SIG-M5 treated with dmso at 0.1 percent for 504 hours (cell line): ENCODE data around the gene NBPF19.
A peak's percentile ranks its signal among the peaks of the same experiment; 100 is the strongest.
"Not testable (repeated sequence)": the region's sequence is repeated elsewhere in the genome, so short reads cannot be mapped to it uniquely, and the experiment has no call there.

ENCODE experiments used
- DNase-seq: peaks from one replicate; lab custom pipeline; 2025; ENCODE audit not compliant: unreplicated experiment; lab: John Stamatoyannopoulos, UW

The NBPF19 gene, protein sequence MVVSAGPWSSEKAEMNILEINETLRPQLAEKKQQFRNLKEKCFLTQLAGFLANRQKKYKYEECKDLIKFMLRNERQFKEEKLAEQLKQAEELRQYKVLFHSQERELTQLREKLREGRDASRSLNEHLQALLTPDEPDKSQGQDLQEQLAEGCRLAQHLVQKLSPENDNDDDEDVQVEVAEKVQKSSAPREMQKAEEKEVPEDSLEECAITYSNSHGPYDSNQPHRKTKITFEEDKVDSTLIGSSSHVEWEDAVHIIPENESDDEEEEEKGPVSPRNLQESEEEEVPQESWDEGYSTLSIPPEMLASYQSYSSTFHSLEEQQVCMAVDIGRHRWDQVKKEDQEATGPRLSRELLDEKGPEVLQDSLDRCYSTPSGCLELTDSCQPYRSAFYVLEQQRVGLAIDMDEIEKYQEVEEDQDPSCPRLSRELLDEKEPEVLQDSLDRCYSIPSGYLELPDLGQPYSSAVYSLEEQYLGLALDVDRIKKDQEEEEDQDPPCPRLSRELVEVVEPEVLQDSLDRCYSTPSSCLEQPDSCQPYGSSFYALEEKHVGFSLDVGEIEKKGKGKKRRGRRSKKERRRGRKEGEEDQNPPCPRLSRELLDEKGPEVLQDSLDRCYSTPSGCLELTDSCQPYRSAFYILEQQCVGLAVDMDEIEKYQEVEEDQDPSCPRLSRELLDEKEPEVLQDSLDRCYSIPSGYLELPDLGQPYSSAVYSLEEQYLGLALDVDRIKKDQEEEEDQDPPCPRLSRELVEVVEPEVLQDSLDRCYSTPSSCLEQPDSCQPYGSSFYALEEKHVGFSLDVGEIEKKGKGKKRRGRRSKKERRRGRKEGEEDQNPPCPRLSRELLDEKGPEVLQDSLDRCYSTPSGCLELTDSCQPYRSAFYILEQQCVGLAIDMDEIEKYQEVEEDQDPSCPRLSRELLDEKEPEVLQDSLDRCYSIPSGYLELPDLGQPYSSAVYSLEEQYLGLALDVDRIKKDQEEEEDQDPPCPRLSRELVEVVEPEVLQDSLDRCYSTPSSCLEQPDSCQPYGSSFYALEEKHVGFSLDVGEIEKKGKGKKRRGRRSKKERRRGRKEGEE (N-terminal part only)

DNA sequence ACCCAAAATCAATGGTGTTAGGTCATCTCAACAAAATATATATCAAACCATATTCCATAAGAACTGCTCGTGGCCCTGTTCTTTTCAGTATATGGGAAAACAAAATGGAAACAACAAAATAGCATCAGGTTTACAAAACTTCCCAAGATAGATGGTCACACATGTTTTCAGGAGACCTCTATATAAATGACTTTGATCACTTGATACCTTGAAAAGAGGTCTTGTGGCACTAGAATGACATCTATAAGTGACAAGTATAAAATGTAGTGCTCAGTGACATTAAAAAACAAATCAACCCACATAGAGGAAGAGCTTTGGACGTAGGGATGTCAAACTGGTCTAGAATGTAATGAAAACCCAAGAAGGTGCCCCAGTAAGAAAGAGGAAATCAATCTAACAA lies at the start of gene NBPF19:
TSS of gene NBPF19 (plus strand) at position 301 of the 400 bp plus-strand sequence. CDS start 888 bp downstream, outside the sequence.
- not testable (repeated sequence) for DNase-seq

DNA sequence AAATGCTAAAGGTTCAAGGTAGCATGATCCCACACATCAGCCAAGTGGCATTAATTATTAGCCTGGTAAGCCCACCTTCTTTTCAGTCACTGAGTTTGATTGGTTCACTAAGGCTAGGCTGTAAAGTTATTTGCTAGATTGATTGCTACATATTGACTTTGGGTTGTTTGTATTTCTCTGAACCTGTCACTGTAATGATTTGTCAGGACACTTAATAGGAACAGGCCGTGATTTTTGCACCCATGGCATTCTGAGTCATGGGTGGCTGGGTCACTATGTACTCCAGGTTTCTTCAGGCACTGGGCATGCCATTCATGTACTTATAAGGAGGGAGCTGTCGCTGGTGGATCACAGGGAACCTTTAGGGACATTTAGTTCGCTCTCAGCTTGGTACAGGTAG lies 46.5 kb upstream of the NBPF19 start:
- DNase-seq, result not testable (repeated sequence)

DNA sequence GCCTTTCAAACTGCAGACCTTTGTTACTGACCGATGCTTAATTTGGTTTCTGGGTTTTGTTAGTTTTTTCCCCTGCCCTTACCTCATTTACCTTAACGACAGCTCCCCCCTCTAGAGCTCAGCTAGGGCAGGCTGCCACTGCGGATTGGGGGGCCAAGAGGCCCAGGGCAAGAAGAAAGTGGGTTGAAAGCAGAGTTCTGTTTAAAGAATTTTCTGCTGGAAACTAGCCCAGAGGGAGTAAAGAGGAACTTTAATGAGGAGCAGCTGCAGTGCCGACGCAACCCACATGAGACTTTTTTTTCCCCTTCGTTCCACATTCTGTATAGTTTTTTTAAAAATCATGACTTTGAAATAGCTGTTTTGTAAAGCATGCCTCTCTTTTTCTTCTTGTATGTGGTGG lies 29.4 kb upstream of the NBPF19 start:
- DNase-seq, result peak; percentile 53

DNA sequence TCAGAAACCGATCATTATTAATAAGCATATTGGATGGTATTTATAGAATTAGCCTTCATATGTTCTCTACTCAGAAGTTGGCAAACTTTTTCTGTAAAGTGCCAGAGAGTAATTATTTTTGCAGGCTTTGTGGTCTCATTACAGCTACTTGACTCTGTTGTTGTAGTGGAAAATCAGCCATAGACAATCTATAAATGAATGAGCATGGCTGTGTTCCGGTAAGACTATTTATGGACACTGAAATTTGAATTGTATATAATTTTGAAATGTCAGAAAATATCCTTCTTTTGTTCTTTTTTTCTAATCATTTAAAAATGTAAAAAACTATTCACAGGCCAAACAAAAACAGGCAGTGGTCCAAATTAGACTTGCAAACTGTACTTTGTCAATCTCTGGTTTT lies 22.6 kb upstream of the NBPF19 start:
- not testable (repeated sequence) for DNase-seq

DNA sequence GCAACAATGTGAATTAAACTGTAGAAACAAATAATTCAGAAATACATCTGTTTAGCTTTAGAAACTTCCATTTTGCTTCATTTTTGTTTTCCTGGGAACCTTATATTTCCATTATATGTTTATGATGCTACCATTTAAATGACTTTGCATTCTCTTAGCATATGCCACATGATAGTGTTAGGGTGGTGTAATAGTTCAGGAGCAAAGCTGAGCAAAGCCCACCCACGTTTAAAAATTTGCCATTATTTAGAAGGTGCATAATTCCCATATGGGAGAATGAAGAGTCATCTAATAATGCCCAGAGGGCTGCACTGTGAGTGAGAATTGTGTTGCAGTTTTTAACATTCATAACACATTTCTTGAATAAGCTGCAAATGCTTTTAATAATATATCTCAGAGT lies 22.2 kb upstream of the NBPF19 start:
- DNase-seq, result not testable (repeated sequence)

DNA sequence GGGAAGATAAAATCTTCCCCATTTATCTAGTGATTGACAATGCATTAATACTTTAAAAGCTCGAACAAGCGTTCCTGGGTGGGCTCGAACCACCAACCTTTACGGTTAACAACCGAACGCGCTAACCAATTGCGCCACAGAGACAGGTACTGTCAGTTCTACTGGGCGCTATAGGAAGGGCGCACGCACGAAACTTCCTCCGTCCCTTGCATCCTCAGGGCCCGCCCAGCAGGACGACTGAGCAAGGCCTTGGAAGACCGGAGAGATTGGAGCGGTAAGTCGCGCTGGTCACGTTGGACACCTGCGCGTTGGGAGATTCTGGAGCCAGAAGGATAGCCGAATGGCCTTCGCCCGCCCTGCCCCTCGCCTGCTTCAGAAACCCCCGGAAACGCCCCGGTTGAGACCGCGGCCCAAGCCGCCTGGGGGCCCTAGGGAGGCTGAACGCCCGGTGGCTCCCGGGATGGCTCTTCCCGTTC lies 83.5 kb downstream of the NBPF19 start:
- not testable (repeated sequence) for DNase-seq

DNA sequence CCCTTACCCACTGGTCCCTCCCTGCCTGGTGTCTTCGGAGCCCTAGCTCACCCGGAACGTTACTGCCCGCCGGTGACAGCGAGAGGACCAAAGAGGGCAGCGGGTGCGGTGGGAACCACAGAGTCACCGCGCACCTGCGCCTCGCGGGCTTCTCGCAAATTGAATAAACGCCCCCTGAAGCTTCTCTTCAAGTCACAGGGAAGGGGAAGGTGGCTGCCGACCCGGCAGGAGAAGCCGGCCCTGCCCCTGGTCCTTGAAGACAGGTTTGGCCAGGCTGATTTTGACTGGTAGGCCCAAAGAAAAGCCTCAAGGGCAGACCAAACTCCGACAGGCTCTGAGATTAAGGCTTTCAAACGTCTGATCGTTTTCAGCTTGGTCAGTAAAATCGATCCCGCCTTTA lies 87.0 kb downstream of the NBPF19 start:
- not testable (repeated sequence) for DNase-seq

DNA sequence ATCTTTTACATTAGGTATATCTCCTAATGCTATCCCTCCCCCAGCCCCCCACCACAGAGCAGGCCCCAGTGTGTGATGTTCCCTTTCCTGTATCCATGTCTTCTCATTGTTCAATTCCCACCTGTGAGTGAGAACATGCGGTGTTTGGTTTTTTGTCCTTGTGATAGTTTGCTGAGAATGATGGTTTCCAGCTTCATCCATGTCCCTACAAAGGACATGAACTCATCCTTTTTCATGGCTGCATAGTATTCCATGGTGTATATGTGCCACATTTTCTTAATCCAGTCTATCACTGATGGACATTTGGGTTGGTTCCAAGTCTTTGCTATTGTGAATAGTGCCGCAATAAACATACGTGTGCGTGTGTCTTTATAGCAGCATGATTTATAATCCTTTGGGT lies 90.6 kb downstream of the NBPF19 start:
- not testable (repeated sequence) for DNase-seq

DNA sequence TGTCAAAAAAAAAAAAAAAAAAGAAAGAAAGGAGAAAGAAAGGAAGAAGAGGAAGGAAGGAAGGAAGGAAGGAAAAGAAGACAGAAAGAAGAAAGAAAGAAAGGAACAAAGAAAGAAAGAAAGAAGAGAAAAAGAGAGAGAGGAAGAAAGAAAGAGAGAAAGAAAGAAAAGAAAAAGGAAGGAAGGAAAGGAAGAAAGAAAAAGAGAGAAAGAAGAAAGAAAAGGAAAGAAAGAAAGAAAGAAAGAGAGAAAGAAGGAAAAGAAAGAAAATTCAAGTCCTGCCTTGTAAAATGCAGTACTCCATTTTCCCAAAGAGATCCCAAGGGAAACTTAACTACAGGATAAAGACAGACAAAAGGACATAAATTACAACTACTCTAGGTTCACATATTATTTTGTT lies 97.9 kb downstream of the NBPF19 start:
- not testable (repeated sequence) for DNase-seq

DNA sequence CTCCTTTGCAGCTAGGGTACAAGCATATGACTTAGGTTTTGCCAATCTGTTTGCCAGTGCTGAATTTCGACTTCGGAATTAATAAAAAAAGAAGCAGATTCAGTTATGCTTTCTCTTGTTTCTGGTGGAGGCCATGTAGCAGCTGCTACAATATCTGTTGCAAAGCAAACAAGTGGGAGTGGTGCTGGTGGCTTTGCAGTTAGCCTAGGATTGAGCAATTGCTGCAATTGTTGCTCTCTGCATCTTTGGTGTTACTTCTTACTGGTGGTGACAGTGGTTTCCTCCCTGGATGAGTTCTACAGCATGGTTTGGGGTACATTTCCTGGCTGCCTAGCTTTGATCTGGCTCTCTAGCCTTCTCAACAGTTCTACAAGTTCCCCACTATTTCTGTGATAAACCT lies 110.7 kb downstream of the NBPF19 start:
- peak; percentile 87 for DNase-seq
